Astrocyte (in vitro differentiated cells and primary cell): ENCODE measurements around the gene TAAR1. TPM values are rescaled to one million over a fixed set of nuclear protein-coding genes. Genes with fewer than 3 reads are reported as not detected.

Experiments used
- DNase-seq: peaks from one replicate; pipeline ENCODE4 v3.0.0-alpha.2; 2010; ENCODE audit warnings: low read depth
- FAIRE-seq: peaks from 2 replicates; lab custom pipeline; 2011; peaks lifted over from hg19 to GRCh38; lab: Jason Lieb, UNC
- H2AFZ ChIP-seq: 2 replicates; pipeline ENCODE4 v1.6.0; 2012; ENCODE audit warnings: low read depth, low read length, inconsistent platforms
- H3K27ac ChIP-seq: 2 replicates; pipeline ENCODE4 v1.5.1; 2011; ENCODE audit warnings: low read depth, low read length, inconsistent platforms
- H3K27me3 ChIP-seq: 2 replicates; pipeline ENCODE4 v1.6.0; 2011; ENCODE audit warnings: low read length, inconsistent platforms; ENCODE audit not compliant: insufficient read depth
- H3K36me3 ChIP-seq: 2 replicates; pipeline ENCODE4 v1.5.1; 2011; ENCODE audit warnings: low read length, inconsistent platforms; ENCODE audit not compliant: insufficient read depth
- H3K4me1 ChIP-seq: 2 replicates; pipeline ENCODE4 v1.5.1; 2011; ENCODE audit warnings: low read length, inconsistent platforms; ENCODE audit not compliant: insufficient read depth
- H3K4me2 ChIP-seq: 2 replicates; pipeline ENCODE4 v1.6.0; 2012; ENCODE audit warnings: low read length, inconsistent platforms
- H3K4me3 ChIP-seq: 2 replicates; pipeline ENCODE4 v1.5.1; 2011; ENCODE audit warnings: low read depth, mild to moderate bottlenecking, low read length, inconsistent platforms; ENCODE audit not compliant: insufficient read depth
- H3K79me2 ChIP-seq: 2 replicates; pipeline ENCODE4 v1.6.0; 2012; ENCODE audit warnings: mild to moderate bottlenecking, low read length, inconsistent platforms; ENCODE audit not compliant: insufficient read depth
- H3K9ac ChIP-seq: 2 replicates; pipeline ENCODE4 v1.6.0; 2012; ENCODE audit warnings: mild to moderate bottlenecking, low read length, inconsistent platforms
- H3K9me3 ChIP-seq: 2 replicates; pipeline ENCODE4 v1.5.1; 2012; ENCODE audit warnings: low read depth, mild to moderate bottlenecking, low read length, inconsistent platforms; ENCODE audit not compliant: insufficient read depth
- H4K20me1 ChIP-seq: 2 replicates; pipeline ENCODE4 v1.6.0; 2012; ENCODE audit warnings: low read length, inconsistent platforms; ENCODE audit not compliant: insufficient read depth
- H3K27ac Mint-ChIP-seq: one replicate; pipeline ENCODE4 v1.8.0; 2021; ENCODE audit warnings: mild to moderate bottlenecking, mixed read lengths; ENCODE audit not compliant: unreplicated experiment
- H3K27me3 Mint-ChIP-seq: one replicate; pipeline ENCODE4 v1.8.0; 2021; ENCODE audit warnings: low read depth, mixed read lengths; ENCODE audit not compliant: unreplicated experiment
- H3K36me3 Mint-ChIP-seq: one replicate; pipeline ENCODE4 v1.8.0; 2021; ENCODE audit warnings: low read depth, mixed read lengths; ENCODE audit not compliant: unreplicated experiment
- H3K4me1 Mint-ChIP-seq: one replicate; pipeline ENCODE4 v1.8.0; 2021; ENCODE audit warnings: low read depth, mixed read lengths; ENCODE audit not compliant: unreplicated experiment
- H3K4me3 Mint-ChIP-seq: one replicate; pipeline ENCODE4 v1.8.0; 2021; ENCODE audit warnings: mild to moderate bottlenecking, moderate library complexity, mixed read lengths; ENCODE audit not compliant: unreplicated experiment
- H3K9me3 Mint-ChIP-seq: one replicate; pipeline ENCODE4 v1.8.0; 2021; ENCODE audit warnings: mild to moderate bottlenecking, mixed read lengths; ENCODE audit not compliant: unreplicated experiment
- EZH2 ChIP-seq: IDR thresholded peaks from 2 replicates; pipeline ENCODE4 v1.6.1; 2012; ENCODE audit warnings: mild to moderate bottlenecking, low read length, inconsistent platforms; ENCODE audit not compliant: insufficient read depth
- total RNA-seq: library from RNA; stranded (reverse); gene quantifications from 2 replicates; pipeline ENCODE4 v1.2.1, GENCODE V29; 2021
- TF ChIP-seq, protein P1 (sequence below): IDR thresholded peaks from 2 replicates; pipeline ENCODE4 v1.5.1; 2011; ENCODE audit warnings: low read depth, mild to moderate bottlenecking, inconsistent platforms, low read length, moderate library complexity; ENCODE audit not compliant: insufficient read depth

TAAR1 gene
- total RNA-seq, 1 donor from 2014 or later = not detected

DNA sequence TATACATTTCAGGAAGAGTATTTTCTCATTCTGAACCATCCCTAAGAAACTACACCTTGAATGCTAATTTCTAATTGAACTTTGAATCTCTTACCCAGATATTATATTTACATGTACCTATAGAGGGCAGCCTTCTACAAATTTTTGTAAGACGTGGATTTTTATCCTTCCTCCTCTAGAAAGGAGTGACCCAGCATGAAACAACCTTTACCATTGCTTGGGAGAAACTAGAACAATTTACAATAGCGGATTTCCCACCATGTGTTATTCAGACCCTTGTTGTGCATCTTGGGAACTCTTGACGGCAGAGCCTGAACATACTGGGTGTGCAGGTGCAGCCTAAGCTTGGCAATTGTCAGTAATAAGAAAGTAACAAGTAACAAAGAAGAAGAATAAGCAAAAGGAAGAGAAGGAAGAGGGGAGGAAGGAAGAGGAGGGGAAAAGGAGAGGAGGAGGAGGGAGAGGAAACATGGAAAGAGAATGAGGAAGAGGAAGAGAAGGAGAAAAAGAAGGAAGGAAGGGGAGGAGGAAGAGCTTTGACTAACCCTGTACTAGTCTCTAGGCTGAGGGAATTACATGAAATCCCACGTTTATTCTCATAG is 10.8 kb upstream of the TAAR1 start:
- Mint-ChIP-seq H3K27ac (no peak overlapping the region), H3K27me3 (no peaks in the 10 kb centered on the region), H3K4me1 (no peaks in the 10 kb centered on the region), H3K9me3 (peaks cover 1% of the 10 kb centered on the region), H3K4me3 (no peak overlapping the region), H3K36me3 (no peaks in the 10 kb centered on the region)
- Histone ChIP-seq H3K9ac (no peak overlapping the region), H3K27me3 (peaks cover 2% of the 10 kb centered on the region), H3K27ac (no peak overlapping the region), H3K79me2 (no peaks in the 10 kb centered on the region), H3K4me2 (no peak overlapping the region), H3K9me3 (no peaks in the 10 kb centered on the region), H3K36me3 (no peaks in the 10 kb centered on the region), H3K4me1 (no peaks in the 10 kb centered on the region), H2AFZ (no peak overlapping the region), H4K20me1 (no peaks in the 10 kb centered on the region), H3K4me3 (no peak overlapping the region)
- DNase-seq = no peak
- no peak for FAIRE-seq
- TF ChIP-seq, protein P1, sequence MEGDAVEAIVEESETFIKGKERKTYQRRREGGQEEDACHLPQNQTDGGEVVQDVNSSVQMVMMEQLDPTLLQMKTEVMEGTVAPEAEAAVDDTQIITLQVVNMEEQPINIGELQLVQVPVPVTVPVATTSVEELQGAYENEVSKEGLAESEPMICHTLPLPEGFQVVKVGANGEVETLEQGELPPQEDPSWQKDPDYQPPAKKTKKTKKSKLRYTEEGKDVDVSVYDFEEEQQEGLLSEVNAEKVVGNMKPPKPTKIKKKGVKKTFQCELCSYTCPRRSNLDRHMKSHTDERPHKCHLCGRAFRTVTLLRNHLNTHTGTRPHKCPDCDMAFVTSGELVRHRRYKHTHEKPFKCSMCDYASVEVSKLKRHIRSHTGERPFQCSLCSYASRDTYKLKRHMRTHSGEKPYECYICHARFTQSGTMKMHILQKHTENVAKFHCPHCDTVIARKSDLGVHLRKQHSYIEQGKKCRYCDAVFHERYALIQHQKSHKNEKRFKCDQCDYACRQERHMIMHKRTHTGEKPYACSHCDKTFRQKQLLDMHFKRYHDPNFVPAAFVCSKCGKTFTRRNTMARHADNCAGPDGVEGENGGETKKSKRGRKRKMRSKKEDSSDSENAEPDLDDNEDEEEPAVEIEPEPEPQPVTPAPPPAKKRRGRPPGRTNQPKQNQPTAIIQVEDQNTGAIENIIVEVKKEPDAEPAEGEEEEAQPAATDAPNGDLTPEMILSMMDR = peak; percentile 57
- no peak for TF ChIP-seq EZH2

DNA sequence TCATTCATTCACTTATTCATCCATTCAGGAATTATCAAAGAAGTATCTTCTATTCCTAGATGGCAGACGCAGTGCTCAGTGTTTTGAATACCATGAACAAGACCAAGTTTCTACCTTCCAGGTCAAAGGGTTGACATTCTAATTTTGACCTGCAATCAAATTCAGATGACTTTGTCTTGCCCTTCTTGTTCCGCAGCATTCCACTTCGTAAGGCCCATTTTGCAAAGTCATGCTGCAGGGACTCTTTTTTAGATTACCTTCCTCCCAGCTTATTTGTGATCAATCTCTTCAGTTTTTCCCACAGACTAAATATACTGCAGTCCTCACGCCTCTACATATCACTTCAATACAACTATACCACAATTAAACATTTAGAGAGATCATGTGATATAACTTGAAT is 7.1 kb upstream of the TAAR1 start:
- Histone ChIP-seq H3K27ac (no peak overlapping the region), H3K27me3 (peaks cover 2% of the 10 kb centered on the region), H3K9ac (no peak overlapping the region), H2AFZ (no peak overlapping the region), H3K4me3 (no peak overlapping the region), H3K4me1 (no peaks in the 10 kb centered on the region), H3K79me2 (no peaks in the 10 kb centered on the region), H3K9me3 (no peaks in the 10 kb centered on the region), H3K4me2 (no peak overlapping the region), H4K20me1 (no peaks in the 10 kb centered on the region), H3K36me3 (no peaks in the 10 kb centered on the region)
- Mint-ChIP-seq H3K27ac (no peak overlapping the region), H3K36me3 (no peaks in the 10 kb centered on the region), H3K27me3 (no peaks in the 10 kb centered on the region), H3K4me3 (no peak overlapping the region), H3K4me1 (no peaks in the 10 kb centered on the region), H3K9me3 (peaks cover 4% of the 10 kb centered on the region)
- no peak for FAIRE-seq
- DNase-seq = no peak
- TF ChIP-seq EZH2 = no peak

DNA sequence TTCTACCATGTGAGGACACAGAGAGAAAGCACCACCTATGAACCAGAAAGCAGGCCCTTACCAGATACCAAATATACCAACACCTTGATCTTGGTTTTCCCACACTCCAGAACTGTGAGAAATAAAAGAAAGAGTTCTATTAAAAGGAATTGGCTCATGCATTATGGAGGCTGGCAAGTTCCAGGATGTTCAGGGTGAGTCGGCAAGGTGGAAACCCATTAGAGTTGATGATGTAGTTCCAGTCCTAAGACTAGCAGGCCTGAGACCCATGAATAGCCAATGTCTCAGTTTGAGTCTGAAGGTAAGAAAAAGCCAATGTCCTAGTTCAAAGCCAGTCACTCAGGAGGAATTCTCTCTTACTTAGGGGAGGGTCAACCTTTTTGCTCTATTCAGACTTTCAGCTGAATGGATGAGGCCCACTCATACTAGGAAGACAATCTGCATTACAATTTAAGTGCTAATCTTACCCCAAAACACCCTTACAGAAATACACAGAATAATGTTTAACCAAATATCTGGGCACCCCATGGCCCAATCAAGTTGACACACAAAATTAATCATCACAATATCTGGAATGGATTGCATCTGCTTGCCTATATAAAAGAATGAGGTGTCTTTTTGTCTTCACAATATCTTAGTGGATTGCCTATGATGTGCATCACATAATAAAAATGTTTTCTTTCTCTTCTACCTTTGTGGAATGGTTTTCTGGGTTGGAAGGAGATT is 5.5 kb upstream of the TAAR1 start:
- Mint-ChIP-seq H3K4me3 (no peak overlapping the region), H3K4me1 (no peaks in the 10 kb centered on the region), H3K27ac (no peak overlapping the region), H3K9me3 (peaks cover 4% of the 10 kb centered on the region), H3K27me3 (no peaks in the 10 kb centered on the region), H3K36me3 (no peaks in the 10 kb centered on the region)
- H3K4me3 ChIP-seq = no peak overlapping the region
- no peak overlapping the region for H3K27ac ChIP-seq
- no peaks in the 10 kb centered on the region for H3K4me1 ChIP-seq
- no peaks in the 10 kb centered on the region for H3K9me3 ChIP-seq
- no peaks in the 10 kb centered on the region for H4K20me1 ChIP-seq
- FAIRE-seq (no peak), DNase-seq (no peak)
- H2AFZ ChIP-seq = no peak overlapping the region
- no peak for TF ChIP-seq EZH2
- TF ChIP-seq, protein P1 = no peak
- H3K27me3 ChIP-seq = peaks cover 2% of the 10 kb centered on the region
- no peaks in the 10 kb centered on the region for H3K79me2 ChIP-seq
- no peak overlapping the region for H3K9ac ChIP-seq
- no peak overlapping the region for H3K4me2 ChIP-seq
- no peaks in the 10 kb centered on the region for H3K36me3 ChIP-seq
